GM18520 (cell line): Measurements from ENCODE around the gene HILPDA.
"Not testable (repeated sequence)": the region's sequence is repeated elsewhere in the genome, so short reads cannot be mapped to it uniquely, and the experiment has no call there.

Source experiments
- ATAC-seq: cut with Tn5 transposase; IDR thresholded peaks from one replicate; pipeline ENCODE4 v1.9.1; 2021; ENCODE audit not compliant: unreplicated experiment

Gene HILPDA

GRCh38 chr7:128431221-128431620 is 24.5 kb upstream of the HILPDA start:
- no peak for ATAC-seq

GRCh38 chr7:128431754-128432153 is 23.9 kb upstream of the HILPDA start:
- ATAC-seq = no peak

- ATAC-seq = no peak
Observed at GRCh38 chr7:128434413-128435326, 21.0 kb upstream of the HILPDA start.

- ATAC-seq = no peak
Observed at GRCh38 chr7:128435327-128435686, 20.4 kb upstream of the HILPDA start.

- ATAC-seq = no peak
Observed at GRCh38 chr7:128437426-128438332, 18.0 kb upstream of the HILPDA start.

- no peak for ATAC-seq
Observed at GRCh38 chr7:128442356-128442755, 13.3 kb upstream of the HILPDA start.

GRCh38 chr7:128443831-128444600 is 11.7 kb upstream of the HILPDA start:
- ATAC-seq = no peak

- ATAC-seq = no peak
Observed at GRCh38 chr7:128446306-128446705, 9.4 kb upstream of the HILPDA start.

- no peak for ATAC-seq
Observed at GRCh38 chr7:128447941-128448564, 7.6 kb upstream of the HILPDA start.

- ATAC-seq = no peak
Observed at GRCh38 chr7:128448751-128449302, 6.9 kb upstream of the HILPDA start.

GRCh38 chr7:128450409-128450808 is 5.3 kb upstream of the HILPDA start:
- no peak for ATAC-seq

- no peak for ATAC-seq
Observed at GRCh38 chr7:128450913-128451312, 4.8 kb upstream of the HILPDA start.

- ATAC-seq = no peak
Observed at GRCh38 chr7:128452552-128452951, 3.1 kb upstream of the HILPDA start.

- ATAC-seq = no peak
Observed at GRCh38 chr7:128453836-128454804, 1.6 kb upstream of the HILPDA start.

GRCh38 chr7:128454808-128455542 is 703 bp upstream of the HILPDA start:
- ATAC-seq = no peak

GRCh38 chr7:128456255-128456725 is 612 bp downstream of the HILPDA start:
- no peak for ATAC-seq

- not testable (repeated sequence) for ATAC-seq
Observed at GRCh38 chr7:128457385-128457784, 1.7 kb downstream of the HILPDA start.

- peak; percentile 29 for ATAC-seq
Observed at GRCh38 chr7:128458956-128459355, 3.3 kb downstream of the HILPDA start.
